Keratinocyte (primary cell): ENCODE results near the gene BEND3.

Experiments used
- EZH2 ChIP-seq: IDR thresholded peaks from one replicate; pipeline ENCODE4 v1.6.1; 2012; ENCODE audit warnings: inconsistent platforms, mild to moderate bottlenecking, low read length, moderate library complexity
- TF ChIP-seq, protein P1 (sequence below), 3 experiments: IDR thresholded peaks in 1 of 3; conservative IDR thresholded peaks in 1 of 3; optimal IDR thresholded peaks in 1 of 3; 2 replicates in 2 of 3; 3 replicates in 1 of 3; pipeline versions ENCODE3 to v1.5.1; 2011; ENCODE audit warnings: low read length in 3 of 3, mild to moderate bottlenecking in 3 of 3, moderate library complexity in 2 of 3, control low read depth in 1 of 3, inconsistent platforms in 1 of 3; ENCODE audit not compliant: insufficient read depth in 2 of 3; ENCODE audit errors: extremely low read depth in 1 of 3

DNA sequence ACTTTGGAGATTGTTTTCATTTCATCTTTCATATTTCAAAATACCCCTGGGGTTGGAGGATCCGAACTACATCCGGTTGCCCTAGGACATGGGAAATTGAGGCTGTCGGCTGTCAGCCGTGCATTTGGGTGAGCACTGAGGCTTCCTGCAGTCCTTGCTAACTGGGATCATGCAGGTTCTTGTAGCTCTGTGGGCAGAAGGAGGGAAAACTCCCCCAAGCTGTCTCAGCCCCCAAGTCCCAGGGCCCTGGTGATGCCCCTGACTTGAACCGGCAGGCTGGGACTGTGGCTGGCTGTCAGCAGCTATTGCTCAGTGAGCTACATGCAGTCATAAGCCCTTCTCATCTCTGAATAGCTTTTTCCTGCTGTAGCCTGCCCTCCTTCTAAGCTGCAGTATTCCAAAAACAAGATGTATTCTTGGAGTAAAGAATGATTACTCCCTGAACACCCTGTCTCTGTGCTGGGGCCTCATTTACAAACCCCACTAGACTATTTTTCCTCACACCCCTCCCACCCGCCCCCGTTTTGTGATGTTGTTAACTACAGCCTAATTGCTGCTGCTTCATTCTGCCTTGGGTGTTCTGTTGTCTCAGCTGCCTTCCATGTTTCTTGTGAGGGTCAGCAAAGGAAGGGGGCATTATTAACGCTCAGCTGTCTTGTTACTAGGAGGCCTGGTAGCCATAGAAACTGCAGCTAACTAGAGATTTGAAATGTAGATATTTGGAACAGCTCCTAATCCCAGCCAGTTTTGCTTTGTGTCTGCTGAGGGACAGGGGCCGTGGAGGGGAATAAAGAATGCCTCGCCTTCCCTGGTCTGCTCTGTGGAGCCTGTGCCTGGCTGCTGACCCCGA, 69.3 kb downstream of the BEND3 start:
- TF ChIP-seq, protein P1, sequence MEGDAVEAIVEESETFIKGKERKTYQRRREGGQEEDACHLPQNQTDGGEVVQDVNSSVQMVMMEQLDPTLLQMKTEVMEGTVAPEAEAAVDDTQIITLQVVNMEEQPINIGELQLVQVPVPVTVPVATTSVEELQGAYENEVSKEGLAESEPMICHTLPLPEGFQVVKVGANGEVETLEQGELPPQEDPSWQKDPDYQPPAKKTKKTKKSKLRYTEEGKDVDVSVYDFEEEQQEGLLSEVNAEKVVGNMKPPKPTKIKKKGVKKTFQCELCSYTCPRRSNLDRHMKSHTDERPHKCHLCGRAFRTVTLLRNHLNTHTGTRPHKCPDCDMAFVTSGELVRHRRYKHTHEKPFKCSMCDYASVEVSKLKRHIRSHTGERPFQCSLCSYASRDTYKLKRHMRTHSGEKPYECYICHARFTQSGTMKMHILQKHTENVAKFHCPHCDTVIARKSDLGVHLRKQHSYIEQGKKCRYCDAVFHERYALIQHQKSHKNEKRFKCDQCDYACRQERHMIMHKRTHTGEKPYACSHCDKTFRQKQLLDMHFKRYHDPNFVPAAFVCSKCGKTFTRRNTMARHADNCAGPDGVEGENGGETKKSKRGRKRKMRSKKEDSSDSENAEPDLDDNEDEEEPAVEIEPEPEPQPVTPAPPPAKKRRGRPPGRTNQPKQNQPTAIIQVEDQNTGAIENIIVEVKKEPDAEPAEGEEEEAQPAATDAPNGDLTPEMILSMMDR (optimal IDR thresholded peaks at IDR 0.05 in 1 of 3, IDR thresholded peaks at IDR 0.05 in 1 of 3, conservative IDR thresholded peaks at IDR 0.05 in 1 of 3; ENCODE audit: extremely low read depth in 1 of 3, insufficient read depth in 2 of 3, low read length in 3 of 3), result no peak
- TF ChIP-seq EZH2, result no peak
